K562 (cell line): ENCODE data around the gene DGLUCY. TPM values are rescaled to one million over a fixed set of nuclear protein-coding genes. Genes with fewer than 3 reads are reported as not detected.
"Not testable (repeated sequence)": the region's sequence is repeated elsewhere in the genome, so short reads cannot be mapped to it uniquely, and the experiment has no call there.

Experiments used
- ATAC-seq: fragments of 200-7000 bp; cut with Tn5 transposase; 3 replicates; pipeline ENCODE4 v1.9.1; 2020; ENCODE audit warnings: moderate library complexity
- BruUV-seq: library from RNA; stranded (reverse); fragments of 400-500 nt; replicated peaks from 2 replicates; lab custom pipeline; 2021; lab: Mats Ljungman, UMichigan
- CTCF ChIA-PET: fragments of 300-600 bp; formaldehyde crosslinking; extraction: SDS; loops from one replicate; lab custom pipeline; 2021; ENCODE audit warnings: low intra/inter-chr PET ratio; lab: Yijun Ruan, JAX
- POLR2A ChIA-PET: fragments of 300-600, 350-650 bp; sonication (Branson Sonifier 250); formaldehyde crosslinking; extraction: SDS; loops from one replicate; lab custom pipeline; 2021; ENCODE audit warnings: antibody characterized with exemption, inconsistent platforms; lab: Yijun Ruan, JAX
- DNase-seq, 4 experiments: peaks; one replicate each; pipeline versions ENCODE4 v3.0.0 to v3.0.0-alpha.2; 2011 to 2018; ENCODE audit warnings: low spot score in 3 of 4, mixed read lengths in 3 of 4; ENCODE audit errors: extremely low read depth in 1 of 4
- FAIRE-seq: peaks from 2 replicates; lab custom pipeline; 2011; peaks lifted over from hg19 to GRCh38; lab: Jason Lieb, UNC
- H2AFZ ChIP-seq: 2 replicates; pipeline ENCODE4 v1.6.0; 2011; ENCODE audit warnings: low read depth, low read length, control low read depth, inconsistent platforms
- H3K27ac ChIP-seq: fragments of 200-600 bp; 3 replicates; pipeline ENCODE4 v1.8.0; 2011; ENCODE audit warnings: low read depth, mild to moderate bottlenecking, control low read depth, inconsistent platforms, low read length, moderate library complexity, mixed read lengths; ENCODE audit errors: extremely low read depth
- H3K27me3 ChIP-seq, 2 experiments: fragments of 300-600 bp in 1 of 2; 2 replicates in 1 of 2; 3 replicates in 1 of 2; pipeline versions ENCODE4 v1.6.0 to v1.8.0; 2011; ENCODE audit warnings: inconsistent platforms in 2 of 2, low read length in 2 of 2, mild to moderate bottlenecking in 1 of 2, mixed read lengths in 1 of 2, moderate library complexity in 1 of 2; ENCODE audit not compliant: control insufficient read depth in 2 of 2, insufficient read depth in 2 of 2
- H3K36me3 ChIP-seq: fragments of 300-600 bp; 3 replicates; pipeline ENCODE4 v1.8.0; 2011; ENCODE audit warnings: mild to moderate bottlenecking, low read length, inconsistent platforms; ENCODE audit not compliant: control insufficient read depth, insufficient read depth
- H3K4me1 ChIP-seq, 2 experiments: fragments of 200-600 bp in 1 of 2; replicated peaks in 1 of 2; 2 replicates in 1 of 2; 3 replicates in 1 of 2; pipeline versions ENCODE4 v1.5.1 to v1.8.0; 2011; ENCODE audit warnings: inconsistent platforms in 2 of 2, low read length in 2 of 2, mild to moderate bottlenecking in 1 of 2, mixed read lengths in 1 of 2, moderate library complexity in 1 of 2; ENCODE audit not compliant: control insufficient read depth in 2 of 2, insufficient read depth in 2 of 2
- H3K4me2 ChIP-seq: 2 replicates; pipeline ENCODE4 v1.6.1; 2011; ENCODE audit warnings: low read length, control low read depth, inconsistent platforms, mixed read lengths; ENCODE audit not compliant: insufficient read depth
- H3K4me3 ChIP-seq: fragments of 200-600 bp; sonication (generic), shearing (Covaris generic); 2 replicates; pipeline ENCODE4 v1.5.1; 2016; ENCODE audit warnings: control low read depth, inconsistent platforms
- H3K79me2 ChIP-seq: fragments of 200-600 bp; 3 replicates; pipeline ENCODE4 v1.8.0; 2011; ENCODE audit warnings: low read length, inconsistent platforms; ENCODE audit not compliant: control insufficient read depth, insufficient read depth
- H3K9ac ChIP-seq, 2 experiments: 2 replicates each; pipeline versions ENCODE4 v1.6.0 to v1.6.1; 2011; ENCODE audit warnings: low read depth in 2 of 2, low read length in 2 of 2, control low read depth in 1 of 2, inconsistent platforms in 1 of 2, mild to moderate bottlenecking in 1 of 2, mixed read lengths in 1 of 2; ENCODE audit not compliant: insufficient read depth in 1 of 2
- H3K9me1 ChIP-seq: one replicate; pipeline ENCODE4 v1.6.0; 2011; ENCODE audit warnings: inconsistent platforms, mild to moderate bottlenecking, low read length, moderate library complexity; ENCODE audit not compliant: control insufficient read depth, insufficient read depth
- H3K9me3 ChIP-seq: replicated peaks from 2 replicates; pipeline ENCODE4 v1.5.1; 2011; ENCODE audit warnings: low read depth, low read length, inconsistent platforms; ENCODE audit not compliant: control insufficient read depth, insufficient read depth
- H4K20me1 ChIP-seq: replicated peaks from 2 replicates; pipeline ENCODE4 v1.6.1; 2011; ENCODE audit warnings: low read length, inconsistent platforms, mixed read lengths; ENCODE audit not compliant: control insufficient read depth, insufficient read depth
- HNRNPLL ChIP-seq: fragments of 200-400 bp; formaldehyde crosslinking; IDR thresholded peaks from 2 replicates; pipeline ENCODE4 v1.6.1; 2017; ENCODE audit warnings: low read length, low read depth, mild to moderate bottlenecking; ENCODE audit not compliant: poor library complexity, severe bottlenecking
- MEF2A ChIP-seq: IDR thresholded peaks from 2 replicates; pipeline ENCODE4 v1.6.1; 2011; ENCODE audit warnings: low read depth, mild to moderate bottlenecking, low read length, moderate library complexity; ENCODE audit not compliant: control insufficient read depth
- THRAP3 ChIP-seq: fragments of 450-650 bp; IDR thresholded peaks from 2 replicates; pipeline ENCODE4 v1.6.1; 2016; ENCODE audit warnings: mild to moderate bottlenecking, inconsistent platforms, borderline replicate concordance
- ZNF764 ChIP-seq: fragments of 250-450 bp; sonication (Bioruptor Pico); IDR thresholded peaks from 2 replicates; pipeline ENCODE4 v1.4.0; 2020; ENCODE audit warnings: low read depth, mild to moderate bottlenecking, moderate library complexity
- WGBS: fragments of 100-300 bp; shearing (Covaris generic); methylation state at CpG from one replicate; pipeline ENCODE4 v1.1.6; 2016; ENCODE audit warnings: low coverage, mixed read lengths; ENCODE audit not compliant: insufficient coverage; ENCODE audit errors: missing lambda C conversion rate; 5-methylcytosine and 5-hydroxymethylcytosine counted together
- in situ Hi-C: fragments of 300-500 bp; cut with MboI; formaldehyde crosslinking; loops from 4 replicates; pipeline ENCODE4 v1.15.0; 2018; ENCODE audit warnings: inconsistent platforms, mixed read lengths
- intact Hi-C: fragments of 100-400 bp; cut with micrococcal nuclease; formaldehyde crosslinking; loops from 2 replicates; pipeline ENCODE4 v1.14.2; 2022
- polyA plus RNA-seq, 8 experiments: library from polyadenylated mRNA; depleted of rRNA in 4 of 8; stranded (reverse) in 5 of 8; unstranded in 3 of 8; fragments of >200 nt; fragmentation: Nextera tagmentation in 2 of 8; fragmentation: Illumina TruSeq in 1 of 8; extraction: Ambion mirVana in 2 of 8; extraction: Trizol in 1 of 8; gene quantifications; 2 replicates each; pipeline versions ENCODE4 v1.2.1 to v1.2.3, GENCODE V29; 2011 to 2014; ENCODE audit warnings: inconsistent platforms in 1 of 8, missing spikeins in 1 of 8
- total RNA-seq, 7 experiments: library from RNA; depleted of rRNA in 6 of 7; stranded (reverse); fragments of >200 nt in 6 of 7; fragmentation: Illumina TruSeq in 2 of 7; extraction: Trizol in 2 of 7; gene quantifications; 2 replicates each; pipeline versions ENCODE4 v1.2.1 to v1.2.3, GENCODE V29; 2011 to 2021; ENCODE audit warnings: low replicate concordance in 1 of 7

DGLUCY gene
- total and polyA plus RNA-seq, 9 of the 15 experiments (the other 6 are each of a cell fraction or from before 2014, with no cell fraction given) = 9.9 to 28.4 (median 21.0) TPM

DNA sequence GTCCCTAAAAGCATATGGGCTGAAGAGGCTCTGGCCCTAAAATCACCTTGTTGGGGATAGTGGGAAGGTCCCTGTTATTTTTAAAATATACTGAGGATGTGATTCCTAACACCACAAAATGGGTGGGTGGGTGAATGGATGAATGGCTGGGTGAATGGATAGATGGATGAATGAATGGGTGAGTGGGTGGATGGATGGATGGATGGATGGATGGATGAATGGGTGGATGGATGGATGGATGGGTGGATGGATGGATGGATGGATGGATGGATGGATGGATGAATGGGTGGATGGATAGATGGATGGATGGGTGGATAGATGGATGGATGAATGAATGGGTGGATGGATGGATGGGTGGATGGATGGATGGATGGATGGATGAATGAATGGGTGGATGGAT, 43.0 kb downstream of the DGLUCY start:
- H3K27me3 ChIP-seq, in situ Hi-C loops, H2AFZ ChIP-seq, CTCF ChIA-PET, DNase-seq, ATAC-seq, H4K20me1 ChIP-seq, H3K9me1 ChIP-seq, intact Hi-C loops, FAIRE-seq, H3K27ac ChIP-seq, H3K4me1 ChIP-seq, H3K79me2 ChIP-seq, BruUV-seq, H3K4me3 ChIP-seq, H3K4me2 ChIP-seq, H3K9me3 ChIP-seq, H3K9ac ChIP-seq: not testable (repeated sequence)
- POLR2A ChIA-PET = interaction anchor here (0.7 kb wide), 2 partner anchors 360 to 469 kb away, joined by 3 read pairs; no protein-coding TSS in a partner anchor
- peaks cover 35% of the 10 kb centered on the region; the same call in 1 of the 3 replicates for H3K36me3 ChIP-seq

DNA sequence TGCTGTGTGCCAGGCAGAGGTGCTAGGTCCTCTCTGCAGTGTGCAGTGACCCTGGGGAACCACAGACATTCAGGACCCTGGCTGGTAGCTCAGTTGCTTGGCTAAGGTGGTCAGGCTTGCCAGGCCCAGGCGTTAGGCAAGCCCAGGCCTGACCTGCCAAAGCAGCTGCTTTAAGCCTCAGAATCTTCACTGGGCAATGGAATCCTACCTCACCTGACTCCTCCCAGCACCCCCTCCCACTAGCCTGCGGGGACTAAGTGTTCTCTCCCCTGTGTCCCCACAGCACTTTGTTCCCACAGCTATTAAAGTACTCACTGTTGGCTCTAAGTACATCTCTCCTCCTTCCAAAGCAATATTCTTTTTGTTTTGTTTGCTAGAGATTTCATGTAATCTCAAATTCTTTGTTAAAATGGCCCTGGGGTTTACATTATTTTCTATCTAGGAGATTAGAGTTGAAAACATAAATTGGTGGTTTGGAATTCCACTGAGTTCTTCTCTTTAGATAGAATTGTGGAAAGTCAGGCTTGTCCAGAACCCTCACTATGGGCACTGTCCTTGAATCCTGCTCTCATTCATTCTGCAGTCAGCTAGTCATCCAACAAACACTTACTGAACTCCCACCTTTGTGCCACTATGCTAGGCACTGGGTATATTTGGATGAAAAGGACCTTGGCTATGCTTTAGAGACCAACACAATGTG, 44.4 kb downstream of the DGLUCY start:
- H4K20me1 ChIP-seq = no peaks in the 10 kb centered on the region
- intact Hi-C loops = no loop called here
- CTCF ChIA-PET = no interaction called here
- no peaks in the 10 kb centered on the region for H3K27me3 ChIP-seq
- DNase-seq (no peak), FAIRE-seq (no peak), ATAC-seq (no peak)
- H3K4me3 ChIP-seq = no peak overlapping the region
- in situ Hi-C loops = no loop called here
- no peak overlapping the region for H3K4me2 ChIP-seq
- peaks cover 42% of the 10 kb centered on the region; the same call in 1 of the 3 replicates for H3K36me3 ChIP-seq
- no peaks in the 10 kb centered on the region for H3K9me3 ChIP-seq
- H3K27ac ChIP-seq = no peak overlapping the region
- H3K4me1 ChIP-seq = peaks cover 6% of the 10 kb centered on the region in 2 experiments; a peak in 3 of 5 replicates
- TF ChIP-seq HNRNPLL (no peak), THRAP3 (no peak), ZNF764 (CRISPR knock-in tag) (no peak), MEF2A (no peak)
- H2AFZ ChIP-seq = no peak overlapping the region
- POLR2A ChIA-PET = no interaction called here
- no TSS peak for BruUV-seq
- 62% methylated on average over 2 of the region's 2 CpGs for WGBS
- no peaks in the 10 kb centered on the region for H3K79me2 ChIP-seq
- no peaks in the 10 kb centered on the region for H3K9me1 ChIP-seq
- H3K9ac ChIP-seq = no peak overlapping the region; a peak in 1 of 4 replicates
